GM21825 (cell line): ENCODE results near the gene CAMK2N1.
"Not testable (repeated sequence)": the region's sequence is repeated elsewhere in the genome, so short reads cannot be mapped to it uniquely, and the experiment has no call there.

Experiments used
- ATAC-seq: cut with Tn5 transposase; IDR thresholded peaks from one replicate; pipeline ENCODE4 v1.9.1; 2021; ENCODE audit warnings: mild to moderate bottlenecking, moderate library complexity; ENCODE audit not compliant: unreplicated experiment

CAMK2N1 gene

GRCh38 chr1:20485527-20486456 lies at the start of gene CAMK2N1:
CAMK2N1 (minus strand) TSS chr1:20486210; CDS start chr1:20485379, 831 bp downstream.
- ATAC-seq, result no peak

GRCh38 chr1:20534659-20535417 lies 48.8 kb upstream of the CAMK2N1 start:
- no peak for ATAC-seq

- ATAC-seq, result no peak
Measured at GRCh38 chr1:20533635-20534034, 47.6 kb upstream of the CAMK2N1 start.

DNA sequence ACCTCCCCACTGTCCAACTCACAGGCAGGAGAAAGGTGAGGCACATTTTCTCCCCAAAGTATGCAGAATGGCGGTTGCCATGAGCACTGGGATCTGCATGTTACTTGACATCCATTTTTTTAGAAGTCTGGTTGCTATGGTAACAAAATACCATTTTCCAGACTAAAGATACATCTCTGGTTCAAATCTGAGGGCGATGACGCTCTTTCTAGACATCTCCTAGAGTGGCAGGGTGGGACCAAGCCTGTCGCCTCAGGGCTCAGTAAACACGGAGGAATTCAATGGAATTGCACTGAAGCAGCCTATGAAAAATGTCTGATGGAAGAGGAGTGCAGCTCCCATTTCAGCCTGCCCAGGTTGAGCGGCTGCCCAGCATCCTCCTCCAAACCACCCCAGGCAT lies 44.9 kb upstream of the CAMK2N1 start:
- ATAC-seq, result no peak

- ATAC-seq, result no peak
Measured at GRCh38 chr1:20530306-20530705, 44.3 kb upstream of the CAMK2N1 start.

DNA sequence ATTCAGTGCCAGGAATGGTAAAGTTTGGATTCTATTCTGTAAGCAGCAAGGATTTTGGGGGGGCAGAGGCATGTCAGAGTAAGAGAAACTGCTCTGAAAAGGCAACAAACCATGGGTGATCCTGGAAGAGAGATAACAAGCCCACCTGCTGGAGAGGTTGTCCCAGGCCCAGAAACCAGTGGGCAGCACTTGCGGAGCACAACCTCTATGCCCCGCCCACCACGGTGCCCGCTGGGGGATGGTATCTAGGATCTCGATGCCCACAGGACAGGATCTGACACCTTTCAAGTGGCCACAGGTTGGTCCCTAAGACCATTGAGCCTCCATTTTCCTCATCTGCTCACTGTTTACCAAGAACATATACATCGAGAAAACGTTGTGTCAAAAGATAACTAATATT lies 42.2 kb upstream of the CAMK2N1 start:
- ATAC-seq, result no peak

- ATAC-seq, result no peak
Measured at GRCh38 chr1:20526267-20526666, 40.3 kb upstream of the CAMK2N1 start.

DNA sequence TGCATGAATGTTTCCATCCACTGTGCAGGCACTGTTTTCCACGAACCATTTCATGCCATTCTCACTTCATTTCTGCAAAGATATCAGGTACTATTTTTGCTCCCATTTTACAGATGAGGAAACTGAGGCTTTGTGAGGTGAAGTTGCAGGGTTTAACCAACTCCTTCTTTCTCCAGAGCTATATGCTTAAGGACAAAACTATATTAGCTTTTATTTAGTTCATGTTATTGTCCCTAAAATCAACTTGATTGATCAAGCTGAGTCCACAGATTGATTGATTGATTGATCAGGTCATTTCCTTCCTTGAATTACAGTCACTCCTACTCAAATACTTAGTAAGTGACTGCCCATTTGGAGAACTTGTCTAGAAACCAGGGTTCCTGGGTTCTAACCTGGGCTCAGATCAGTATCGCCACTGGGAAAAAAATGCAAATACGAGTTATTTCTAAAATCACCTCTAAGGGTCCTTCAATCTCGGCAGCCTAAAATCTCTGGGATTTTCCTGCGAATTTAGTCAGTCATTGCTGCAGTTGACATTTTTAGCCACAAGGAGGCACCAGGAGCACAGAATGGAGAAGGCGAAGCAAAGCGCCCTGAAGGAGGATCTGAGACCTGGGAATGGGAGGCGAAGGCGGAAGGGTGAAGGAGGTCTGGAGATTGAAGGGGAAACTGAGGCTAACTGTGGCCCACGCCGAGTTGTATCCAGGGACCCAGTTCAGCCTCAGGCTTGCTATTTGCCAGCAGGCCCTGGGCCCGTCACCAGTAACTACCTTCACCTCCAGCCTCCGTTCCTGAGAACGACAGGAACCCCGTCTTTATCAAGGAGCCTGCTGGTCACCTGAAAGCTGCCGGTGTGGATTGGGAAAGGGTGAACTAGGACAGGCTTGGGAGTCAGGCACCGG lies 36.2 kb upstream of the CAMK2N1 start:
- no peak for ATAC-seq

- not testable (repeated sequence) for ATAC-seq
Measured at GRCh38 chr1:20519609-20520262, 33.7 kb upstream of the CAMK2N1 start.

- ATAC-seq, result no peak
Measured at GRCh38 chr1:20511518-20512428, 25.8 kb upstream of the CAMK2N1 start.

- no peak for ATAC-seq
Measured at GRCh38 chr1:20508411-20508771, 22.4 kb upstream of the CAMK2N1 start.

DNA sequence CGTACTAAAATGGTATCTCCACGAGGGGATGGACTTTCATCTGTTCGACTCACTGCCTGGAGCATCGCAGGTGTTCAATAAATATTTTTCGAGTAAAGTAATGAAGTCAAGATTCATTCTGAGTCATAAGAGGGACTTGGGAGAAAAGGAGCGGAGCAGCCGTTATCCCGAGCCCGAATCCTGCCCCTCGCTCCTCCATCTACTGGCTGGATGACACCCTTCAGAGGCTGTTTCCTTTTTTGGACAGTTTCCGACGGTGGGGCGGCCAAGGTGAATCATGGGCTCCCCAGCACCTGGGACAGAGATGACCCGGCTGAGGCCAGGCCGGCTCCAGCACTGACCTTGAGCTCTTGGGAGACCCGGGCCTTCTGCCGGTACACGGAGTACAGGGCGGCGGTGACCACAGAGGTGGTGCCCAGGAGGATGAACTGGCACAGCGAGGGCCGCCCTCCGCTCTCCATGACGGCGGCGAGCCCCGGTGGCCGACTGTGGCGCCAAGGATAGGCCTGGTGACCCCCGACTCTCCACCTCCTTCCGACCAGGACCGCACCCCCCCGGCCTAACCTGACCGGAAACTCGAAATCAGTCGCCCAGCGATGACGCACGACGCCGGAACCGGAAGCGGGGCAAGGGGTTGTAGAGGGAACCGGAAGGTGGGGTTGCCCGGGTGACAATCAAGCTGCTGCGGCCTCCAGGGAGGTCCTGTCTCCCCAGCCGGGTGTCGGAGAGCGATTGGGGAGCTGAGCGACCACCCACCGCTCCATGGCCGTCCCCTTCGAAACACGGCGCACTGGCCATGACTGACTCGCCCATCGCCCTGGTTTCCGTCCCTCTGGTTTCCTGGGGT lies 21.8 kb upstream of the CAMK2N1 start, which contains the start of gene MUL1:
TSS of gene MUL1 (minus strand) at position 588 of the 847 bp plus-strand sequence. CDS start at position 461, 127 bp downstream.
- ATAC-seq, result peak; percentile 74

DNA sequence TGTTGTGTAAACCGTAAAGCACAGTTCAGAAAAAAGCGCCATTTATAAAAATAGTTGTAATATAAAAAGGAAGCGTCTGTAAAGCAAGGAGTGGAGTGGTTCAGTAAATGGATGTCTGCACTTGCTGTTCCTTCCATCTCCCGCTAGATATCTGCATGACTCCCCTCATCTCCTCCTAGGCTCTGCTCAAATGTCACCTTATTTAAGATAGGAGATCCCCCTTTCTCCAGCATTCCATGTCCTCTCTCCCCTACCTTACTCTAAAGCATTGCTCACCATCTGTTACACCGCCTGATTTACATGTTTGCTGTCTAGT lies 21.2 kb upstream of the CAMK2N1 start:
- peak; percentile 14 for ATAC-seq

- ATAC-seq, result no peak
Measured at GRCh38 chr1:20505488-20505887, 19.5 kb upstream of the CAMK2N1 start.

DNA sequence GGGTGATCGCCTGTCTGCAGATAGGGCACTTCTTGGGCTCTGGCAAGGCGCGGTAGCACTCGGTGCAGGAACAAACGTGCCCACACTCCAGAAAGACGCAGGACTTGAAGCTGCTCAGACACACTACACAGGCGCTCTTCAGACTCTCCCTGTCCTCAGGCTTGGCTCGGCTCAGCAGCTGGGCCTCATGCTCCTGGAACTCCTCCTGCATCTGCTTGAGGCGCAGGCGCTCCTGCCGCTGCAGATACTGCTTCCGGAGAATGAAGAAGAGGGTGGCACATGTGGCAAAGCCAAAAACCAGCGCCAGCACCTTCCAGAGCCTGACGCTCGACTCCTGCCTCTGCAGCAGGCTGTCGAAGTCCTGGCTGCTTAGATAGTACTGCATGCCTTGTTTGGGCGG lies 14.7 kb upstream of the CAMK2N1 start:
- no peak for ATAC-seq

GRCh38 chr1:20499718-20500117 lies 13.7 kb upstream of the CAMK2N1 start:
- ATAC-seq, result no peak

DNA sequence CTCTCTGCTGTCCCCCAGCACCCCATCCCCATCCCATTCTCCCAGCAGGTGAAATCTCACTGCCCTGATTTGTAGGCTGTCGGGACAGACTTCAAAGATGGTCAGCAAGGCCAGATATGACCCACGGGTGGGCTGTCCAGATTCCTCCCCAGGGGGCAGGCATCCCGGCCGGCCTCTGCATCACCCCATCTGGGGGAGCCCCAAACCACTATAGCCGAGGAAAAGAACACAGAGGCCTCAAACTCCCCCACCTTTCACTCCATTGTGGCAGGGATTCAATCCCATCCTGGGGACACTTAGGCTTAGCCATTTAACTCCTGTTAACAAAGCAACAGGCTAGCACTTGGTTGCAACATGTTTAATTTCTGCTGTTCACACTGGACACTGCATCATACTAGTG lies 13.1 kb upstream of the CAMK2N1 start:
- ATAC-seq, result no peak

DNA sequence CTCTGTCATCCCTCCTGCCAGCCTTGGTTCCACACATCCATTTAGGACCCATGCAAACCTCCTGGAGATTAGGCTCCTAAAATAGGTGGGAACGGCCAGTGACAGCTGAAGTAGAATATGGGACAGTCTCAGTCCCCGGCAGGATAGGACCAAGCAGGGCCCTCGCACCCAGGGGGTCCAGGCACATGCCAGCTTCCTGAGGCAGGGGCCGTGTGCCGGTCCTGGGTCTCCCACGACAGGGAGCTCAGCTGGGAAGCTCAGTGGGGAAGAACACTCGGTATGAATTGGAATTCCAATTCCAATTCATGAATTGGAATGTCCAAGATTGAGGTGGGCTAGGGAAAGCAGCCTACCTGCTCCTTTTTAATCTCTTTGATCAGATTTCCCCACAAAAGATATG lies 12.1 kb upstream of the CAMK2N1 start:
- no peak for ATAC-seq

- no peak for ATAC-seq
Measured at GRCh38 chr1:20497506-20497905, 11.5 kb upstream of the CAMK2N1 start.
